NK-92 (cell line): ENCODE results near the gene C2orf42.
"Not testable (repeated sequence)": the region's sequence is repeated elsewhere in the genome, so short reads cannot be mapped to it uniquely, and the experiment has no call there.

Source experiments
- DNase-seq: peaks from one replicate; lab custom pipeline; 2025; ENCODE audit not compliant: unreplicated experiment; lab: John Stamatoyannopoulos, UW

C2orf42 gene

GRCh38 chr2:70181363-70181956 is 9.4 kb downstream of the C2orf42 start:
- DNase-seq, result no peak

- no peak for DNase-seq
Measured at GRCh38 chr2:70173520-70173919, 17.3 kb downstream of the C2orf42 start.

- not testable (repeated sequence) for DNase-seq
Measured at GRCh38 chr2:70169654-70170245, 21.1 kb downstream of the C2orf42 start.

- no peak for DNase-seq
Measured at GRCh38 chr2:70161069-70161534, 29.7 kb downstream of the C2orf42 start.

- DNase-seq, result no peak
Measured at GRCh38 chr2:70160545-70160944, 30.3 kb downstream of the C2orf42 start.

- not testable (repeated sequence) for DNase-seq
Measured at GRCh38 chr2:70149130-70149686, 41.6 kb downstream of the C2orf42 start.

- not testable (repeated sequence) for DNase-seq
Measured at GRCh38 chr2:70148211-70148760, 42.5 kb downstream of the C2orf42 start.

GRCh38 chr2:70145851-70146739 is 44.7 kb downstream of the C2orf42 start:
- DNase-seq, result no peak

- DNase-seq, result no peak
Measured at GRCh38 chr2:70145144-70145490, 45.7 kb downstream of the C2orf42 start.

GRCh38 chr2:70144443-70145143 is 46.2 kb downstream of the C2orf42 start:
- no peak for DNase-seq

GRCh38 chr2:70143314-70144150 is 47.3 kb downstream of the C2orf42 start:
- no peak for DNase-seq

- peak; percentile 99 for DNase-seq
Measured at GRCh38 chr2:70142590-70143313, 48.1 kb downstream of the C2orf42 start.

- no peak for DNase-seq
Measured at GRCh38 chr2:70141902-70142589, 48.8 kb downstream of the C2orf42 start.

GRCh38 chr2:70141212-70141901 is 49.5 kb downstream of the C2orf42 start:
- DNase-seq, result no peak

- no peak for DNase-seq
Measured at GRCh38 chr2:70140791-70141211, 50.0 kb downstream of the C2orf42 start.

GRCh38 chr2:70134323-70134983 is 56.4 kb downstream of the C2orf42 start:
- not testable (repeated sequence) for DNase-seq
